ENCODE data around the gene FBXO2.

- no peak for TF ChIP-seq POLR2A (IDR thresholded peaks at IDR 0.05; ENCODE audit: low read depth, low read length)
- no peak for TF ChIP-seq SPI1 (IDR thresholded peaks at IDR 0.05; ENCODE audit: low read depth, low read length)
- TF ChIP-seq POLR2AphosphoS5 (IDR thresholded peaks at IDR 0.05; ENCODE audit: low read depth, low read length), result no peak
- no peak for TF ChIP-seq TAF1 (IDR thresholded peaks at IDR 0.05; ENCODE audit: low read depth, low read length)
Measured at GRCh38 chr1:11671205-11671543, 16.9 kb upstream of the FBXO2 start.
